ENCODE data around the gene CCDC97.
A peak's percentile ranks its signal among the peaks of the same experiment; 100 is the strongest.

Gene CCDC97

GRCh38 chr19:41357746-41358145 lies 47.8 kb downstream of the CCDC97 start:
- H3K4me3 ChIP-seq (replicated peaks; ENCODE audit: low read depth, low read length) = no peak overlapping the region
- TF ChIP-seq, protein P1, sequence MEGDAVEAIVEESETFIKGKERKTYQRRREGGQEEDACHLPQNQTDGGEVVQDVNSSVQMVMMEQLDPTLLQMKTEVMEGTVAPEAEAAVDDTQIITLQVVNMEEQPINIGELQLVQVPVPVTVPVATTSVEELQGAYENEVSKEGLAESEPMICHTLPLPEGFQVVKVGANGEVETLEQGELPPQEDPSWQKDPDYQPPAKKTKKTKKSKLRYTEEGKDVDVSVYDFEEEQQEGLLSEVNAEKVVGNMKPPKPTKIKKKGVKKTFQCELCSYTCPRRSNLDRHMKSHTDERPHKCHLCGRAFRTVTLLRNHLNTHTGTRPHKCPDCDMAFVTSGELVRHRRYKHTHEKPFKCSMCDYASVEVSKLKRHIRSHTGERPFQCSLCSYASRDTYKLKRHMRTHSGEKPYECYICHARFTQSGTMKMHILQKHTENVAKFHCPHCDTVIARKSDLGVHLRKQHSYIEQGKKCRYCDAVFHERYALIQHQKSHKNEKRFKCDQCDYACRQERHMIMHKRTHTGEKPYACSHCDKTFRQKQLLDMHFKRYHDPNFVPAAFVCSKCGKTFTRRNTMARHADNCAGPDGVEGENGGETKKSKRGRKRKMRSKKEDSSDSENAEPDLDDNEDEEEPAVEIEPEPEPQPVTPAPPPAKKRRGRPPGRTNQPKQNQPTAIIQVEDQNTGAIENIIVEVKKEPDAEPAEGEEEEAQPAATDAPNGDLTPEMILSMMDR (IDR thresholded peaks at IDR 0.05; ENCODE audit: low read length, missing control alignments) = no peak
- no peak for DNase-seq (ENCODE audit: low read depth)

GRCh38 chr19:41359741-41360140 lies 49.8 kb downstream of the CCDC97 start:
- no peak overlapping the region for H3K4me3 ChIP-seq (replicated peaks; ENCODE audit: low read depth, low read length)
- TF ChIP-seq, protein P1 (IDR thresholded peaks at IDR 0.05; ENCODE audit: low read length, missing control alignments) = no peak
- DNase-seq (ENCODE audit: low read depth) = no peak

GRCh38 chr19:41362143-41362847 lies 52.3 kb downstream of the CCDC97 start:
- DNase-seq (ENCODE audit: low read depth) = no peak
- TF ChIP-seq, protein P1 (IDR thresholded peaks at IDR 0.05; ENCODE audit: low read length, missing control alignments) = no peak
- H3K4me3 ChIP-seq (replicated peaks; ENCODE audit: low read depth, low read length) = no peak overlapping the region

DNA sequence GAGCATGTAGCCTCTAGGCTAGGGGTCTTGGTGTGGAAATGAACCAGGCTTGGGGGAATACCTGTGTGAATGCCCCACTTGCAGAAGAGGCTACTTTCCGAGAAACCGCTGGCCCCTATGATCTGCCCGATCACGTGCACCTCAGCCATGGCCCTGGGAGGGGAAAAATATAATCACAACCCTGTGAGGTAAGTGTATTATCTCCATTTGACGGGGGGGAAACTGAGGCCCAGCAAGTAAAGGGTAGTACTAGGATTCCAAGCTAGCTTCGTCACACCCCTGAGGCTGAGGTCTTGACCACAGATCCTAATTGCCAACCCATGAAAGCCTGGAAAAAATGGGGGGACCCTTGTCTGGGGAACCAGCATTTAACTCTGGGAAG lies 53.4 kb downstream of the CCDC97 start:
- TF ChIP-seq, protein P1 (IDR thresholded peaks at IDR 0.05; ENCODE audit: low read length, missing control alignments) = no peak
- no peak for DNase-seq (ENCODE audit: low read depth)
- H3K4me3 ChIP-seq (replicated peaks; ENCODE audit: low read depth, low read length) = peak overlapping the region; percentile 78

DNA sequence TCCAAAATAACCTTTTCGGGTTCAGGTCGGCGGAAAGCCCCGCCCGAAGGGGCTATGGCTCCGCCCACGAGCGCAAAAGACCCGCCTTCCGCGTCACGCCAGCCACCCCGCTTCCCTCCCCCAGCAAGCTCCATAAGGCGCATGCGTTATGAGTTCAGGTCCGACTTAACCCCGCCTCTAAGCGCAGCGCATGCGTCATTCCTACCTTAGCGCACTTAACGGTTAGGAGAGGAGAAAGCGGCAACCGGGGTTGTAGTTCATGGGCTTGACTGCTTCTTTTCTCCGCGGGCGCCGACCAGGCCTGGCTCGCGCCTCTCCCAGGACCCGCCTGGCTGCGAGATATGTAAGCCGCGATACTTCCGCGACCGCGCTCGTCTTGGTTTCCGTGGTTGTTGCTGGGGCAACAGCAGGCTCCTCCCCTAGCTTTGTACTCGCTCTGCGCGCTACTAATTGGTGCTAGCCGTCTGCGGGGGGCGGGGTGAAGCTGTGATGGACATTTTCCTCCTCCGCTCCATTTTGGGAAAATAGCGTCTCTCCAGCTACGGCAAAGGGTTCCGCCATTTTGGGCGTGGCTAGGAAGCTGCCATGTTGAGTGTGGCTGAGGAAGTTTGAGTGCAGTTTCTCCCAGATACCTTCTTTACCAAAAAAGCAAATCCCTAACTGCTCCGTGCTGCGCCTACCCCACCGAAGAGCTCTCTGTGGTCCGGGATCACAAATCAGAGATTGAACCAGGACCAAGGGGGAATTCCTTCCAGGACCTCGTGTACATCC lies 54.0 kb downstream of the CCDC97 start, which contains the start of gene B9D2:
B9D2 (minus strand) TSS at position 397 of the 771 bp plus-strand sequence. CDS start 630 bp downstream, outside the sequence.
- peak within 1 kb of the TSS; percentile 78 for H3K4me3 ChIP-seq (replicated peaks; ENCODE audit: low read depth, low read length)
- DNase-seq (ENCODE audit: low read depth) = peak; percentile 99
- TF ChIP-seq, protein P1 (IDR thresholded peaks at IDR 0.05; ENCODE audit: low read length, missing control alignments) = no peak

GRCh38 chr19:41364524-41365391 lies 54.8 kb downstream of the CCDC97 start:
- DNase-seq (ENCODE audit: low read depth) = no peak
- H3K4me3 ChIP-seq (replicated peaks; ENCODE audit: low read depth, low read length) = peak overlapping the region; percentile 78
- TF ChIP-seq, protein P1 (IDR thresholded peaks at IDR 0.05; ENCODE audit: low read length, missing control alignments) = no peak

All from fibroblast of pulmonary artery (primary cell).